Urinary bladder (tissue), 4 donors: ENCODE data around the gene DNAJC7. TPM values are rescaled to one million over a fixed set of nuclear protein-coding genes. Genes with fewer than 3 reads are reported as not detected.

Source experiments
- DNase-seq: peaks from one replicate; pipeline ENCODE4 v3.0.0-alpha.2; 2015; ENCODE audit errors: extremely low spot score
- H3K27ac ChIP-seq: one replicate; pipeline ENCODE4 v1.5.1; 2013; ENCODE audit warnings: low read depth, mild to moderate bottlenecking, moderate library complexity
- H3K36me3 ChIP-seq: one replicate; pipeline ENCODE4 v1.6.1; 2013; ENCODE audit warnings: mild to moderate bottlenecking, moderate library complexity; ENCODE audit not compliant: insufficient read depth
- H3K4me1 ChIP-seq: one replicate; pipeline ENCODE4 v1.6.1; 2013; ENCODE audit warnings: mild to moderate bottlenecking, moderate library complexity; ENCODE audit not compliant: insufficient read depth
- H3K4me3 ChIP-seq: one replicate; pipeline ENCODE4 v1.5.1; 2013; ENCODE audit warnings: low read depth, low read length
- WGBS: extraction: QIAGEN DNeasy Blood & Tissue Kit; methylation state at CpG from one replicate; pipeline ENCODE4 v1.1.7; 2013; 5-methylcytosine and 5-hydroxymethylcytosine counted together
- polyA plus RNA-seq: library from polyadenylated mRNA; stranded (reverse); fragments of 200-250 nt; gene quantifications from one replicate; pipeline ENCODE4 v1.2.3, GENCODE V29; 2013
- total RNA-seq: library from RNA; depleted of rRNA; stranded (reverse); fragments of >200 nt; gene quantifications from one replicate; pipeline ENCODE4 v1.2.3, GENCODE V29; 2014
- donor health status: healthy with polysubstance abuse.
- donor health status: healthy.

The DNAJC7 gene
- total and polyA plus RNA-seq, 2 donors = 55.2 to 69.9 TPM

- 83% methylated on average over 6 of the region's 6 CpGs for WGBS
- Histone ChIP-seq H3K4me1 (no peaks in the 10 kb centered on the region), H3K4me3 (no peak overlapping the region), H3K36me3 (no peaks in the 10 kb centered on the region), H3K27ac (no peak overlapping the region)
- DNase-seq = no peak
Measured at GRCh38 chr17:41957869-41958439, 59.3 kb downstream of the DNAJC7 start.

GRCh38 chr17:41957031-41957868 is 60.0 kb downstream of the DNAJC7 start:
- H3K4me3 ChIP-seq = no peak overlapping the region
- no peaks in the 10 kb centered on the region for H3K36me3 ChIP-seq
- no peak for DNase-seq
- WGBS = 62% methylated on average over 11 of the region's 11 CpGs
- no peak overlapping the region for H3K27ac ChIP-seq
- H3K4me1 ChIP-seq = no peaks in the 10 kb centered on the region

- DNase-seq = no peak
- no peaks in the 10 kb centered on the region for H3K36me3 ChIP-seq
- H3K4me3 ChIP-seq = no peak overlapping the region
- H3K4me1 ChIP-seq = no peaks in the 10 kb centered on the region
- WGBS = 91% methylated on average over 6 of the region's 6 CpGs
- H3K27ac ChIP-seq = no peak overlapping the region
Measured at GRCh38 chr17:41956522-41956921, 60.7 kb downstream of the DNAJC7 start.

GRCh38 chr17:41948762-41949460 is 68.3 kb downstream of the DNAJC7 start:
- no peak for DNase-seq
- H3K4me1 ChIP-seq = no peaks in the 10 kb centered on the region
- 83% methylated on average over 11 of the region's 11 CpGs for WGBS
- H3K36me3 ChIP-seq = no peaks in the 10 kb centered on the region
- no peak overlapping the region for H3K27ac ChIP-seq
- H3K4me3 ChIP-seq = no peak overlapping the region

GRCh38 chr17:41944943-41945342 is 72.3 kb downstream of the DNAJC7 start:
- Histone ChIP-seq H3K36me3 (no peaks in the 10 kb centered on the region), H3K4me3 (no peak overlapping the region), H3K27ac (no peak overlapping the region), H3K4me1 (no peaks in the 10 kb centered on the region)
- DNase-seq = no peak
- WGBS = 79% methylated on average over 3 of the region's 3 CpGs

- 95% methylated on average over 3 of the region's 3 CpGs for WGBS
- Histone ChIP-seq H3K36me3 (no peaks in the 10 kb centered on the region), H3K4me3 (no peak overlapping the region), H3K4me1 (no peaks in the 10 kb centered on the region), H3K27ac (no peak overlapping the region)
- no peak for DNase-seq
Measured at GRCh38 chr17:41943492-41943891, 73.7 kb downstream of the DNAJC7 start.

GRCh38 chr17:41942626-41943373 is 74.4 kb downstream of the DNAJC7 start:
- 94% methylated on average over 8 of the region's 8 CpGs for WGBS
- Histone ChIP-seq H3K27ac (no peak overlapping the region), H3K36me3 (no peaks in the 10 kb centered on the region), H3K4me1 (no peaks in the 10 kb centered on the region), H3K4me3 (no peak overlapping the region)
- DNase-seq = no peak

- DNase-seq = no peak
- no peaks in the 10 kb centered on the region for H3K4me1 ChIP-seq
- no peaks in the 10 kb centered on the region for H3K36me3 ChIP-seq
- H3K27ac ChIP-seq = no peak overlapping the region
- no peak overlapping the region for H3K4me3 ChIP-seq
- WGBS = 94% methylated on average over 5 of the region's 5 CpGs
Measured at GRCh38 chr17:41941168-41941567, 76.1 kb downstream of the DNAJC7 start.

GRCh38 chr17:41939693-41940090 is 77.5 kb downstream of the DNAJC7 start:
- Histone ChIP-seq H3K4me3 (no peak overlapping the region), H3K4me1 (no peaks in the 10 kb centered on the region), H3K36me3 (no peaks in the 10 kb centered on the region), H3K27ac (no peak overlapping the region)
- DNase-seq = no peak
- 85% methylated on average over 6 of the region's 6 CpGs for WGBS

GRCh38 chr17:41939044-41939692 is 78.1 kb downstream of the DNAJC7 start:
- no peak for DNase-seq
- H3K4me3 ChIP-seq = no peak overlapping the region
- no peak overlapping the region for H3K27ac ChIP-seq
- no peaks in the 10 kb centered on the region for H3K4me1 ChIP-seq
- 84% methylated on average over 4 of the region's 4 CpGs for WGBS
- H3K36me3 ChIP-seq = no peaks in the 10 kb centered on the region

GRCh38 chr17:41937970-41938954 is 79.0 kb downstream of the DNAJC7 start:
- no peak overlapping the region for H3K4me3 ChIP-seq
- no peak for DNase-seq
- 93% methylated on average over 19 of the region's 19 CpGs for WGBS
- no peaks in the 10 kb centered on the region for H3K4me1 ChIP-seq
- H3K27ac ChIP-seq = no peak overlapping the region
- no peaks in the 10 kb centered on the region for H3K36me3 ChIP-seq

- H3K27ac ChIP-seq = no peak overlapping the region
- H3K4me1 ChIP-seq = no peaks in the 10 kb centered on the region
- DNase-seq = no peak
- H3K36me3 ChIP-seq = no peaks in the 10 kb centered on the region
- WGBS = 94% methylated on average over 6 of the region's 6 CpGs
- no peak overlapping the region for H3K4me3 ChIP-seq
Measured at GRCh38 chr17:41935641-41936040, 81.6 kb downstream of the DNAJC7 start.
